Ascending aorta (tissue), 2 donors: ENCODE results near the gene NAV2. TPM values are rescaled to one million over a fixed set of nuclear protein-coding genes. Genes with fewer than 3 reads are reported as not detected.

Experiments
- DNase-seq, 2 donors: peaks; one replicate each; pipeline ENCODE4 v3.0.0-alpha.2; 2019; ENCODE audit warnings: low spot score in 2 of 2
- H3K27ac ChIP-seq, 2 donors: fragments of 200-600 bp; sonication (generic); one replicate each; pipeline ENCODE4 v1.5.1; 2016 to 2017; ENCODE audit warnings: mild to moderate bottlenecking in 1 of 2
- H3K27me3 ChIP-seq: fragments of 200-600 bp; sonication (generic); one replicate; pipeline ENCODE4 v1.5.1; 2017
- H3K36me3 ChIP-seq, 2 donors: fragments of 200-600 bp; sonication (generic); one replicate each; pipeline ENCODE4 v1.5.1; 2016
- H3K4me1 ChIP-seq, 2 donors: fragments of 200-600 bp; sonication (generic); one replicate each; pipeline ENCODE4 v1.5.1; 2016 to 2017; ENCODE audit warnings: mild to moderate bottlenecking in 1 of 2
- H3K4me3 ChIP-seq, 2 donors: fragments of 200-600 bp; sonication (generic); one replicate each; pipeline ENCODE4 v1.5.1; 2016 to 2017; ENCODE audit warnings: mild to moderate bottlenecking in 1 of 2
- H3K9me3 ChIP-seq, 2 donors: fragments of 200-600 bp; sonication (generic); one replicate each; pipeline ENCODE4 v1.5.1; 2016
- intact Hi-C: fragments of 100-400 bp; cut with DNase I; formaldehyde crosslinking; loops from one replicate; pipeline ENCODE4 v1.15.1; 2023
- total RNA-seq: library from RNA; depleted of rRNA; stranded (reverse); fragments of >200 nt; gene quantifications from one replicate; pipeline ENCODE4 v1.1.0, GENCODE V29; 2016
- TF ChIP-seq, protein P1 (sequence below), 3 experiments: fragments of 200-600 bp in 2 of 3; fragments of 450-650 bp in 1 of 3; sonication (generic) in 2 of 3; IDR thresholded peaks; one replicate each; pipeline ENCODE4 v1.5.1; 2016 to 2019; ENCODE audit warnings: antibody characterized with exemption in 3 of 3, mild to moderate bottlenecking in 1 of 3, moderate library complexity in 1 of 3

NAV2 gene
- total RNA-seq, 1 donor from 2014 or later: 62.6 TPM

DNA sequence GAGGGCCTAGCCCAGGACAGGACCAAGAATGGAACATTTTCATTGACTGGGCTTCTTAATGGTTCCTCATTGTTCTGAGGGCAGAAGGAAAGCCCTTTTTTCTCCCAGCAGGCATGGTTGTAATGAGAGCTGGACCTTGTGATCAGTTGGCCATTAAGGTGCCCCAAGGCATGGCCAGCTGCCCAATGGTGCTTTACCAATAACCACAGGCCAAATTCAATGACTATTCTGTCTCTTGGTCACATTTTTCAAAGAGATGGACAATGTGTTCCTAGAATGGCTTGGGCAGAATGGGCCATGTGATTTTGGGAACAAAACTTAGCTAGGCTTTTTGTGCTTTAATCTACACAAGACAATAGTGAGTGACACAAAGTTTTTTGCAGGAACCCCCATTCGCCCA lies 7.3 kb downstream of the NAV2 start:
- intact Hi-C loops: no loop called here
- Histone ChIP-seq H3K4me1 (peaks cover 14 to 58% of the 10 kb centered on the region in 2 donors), H3K9me3 (no peaks in the 10 kb centered on the region), H3K27ac (peak overlapping the region; percentile 97 to 98), H3K27me3 (no peaks in the 10 kb centered on the region), H3K36me3 (peaks cover 0 to 9% of the 10 kb centered on the region in 2 donors), H3K4me3 (peak overlapping the region in 1 of 2 donors; percentile 14)
- no peak for DNase-seq
- TF ChIP-seq, protein P1, sequence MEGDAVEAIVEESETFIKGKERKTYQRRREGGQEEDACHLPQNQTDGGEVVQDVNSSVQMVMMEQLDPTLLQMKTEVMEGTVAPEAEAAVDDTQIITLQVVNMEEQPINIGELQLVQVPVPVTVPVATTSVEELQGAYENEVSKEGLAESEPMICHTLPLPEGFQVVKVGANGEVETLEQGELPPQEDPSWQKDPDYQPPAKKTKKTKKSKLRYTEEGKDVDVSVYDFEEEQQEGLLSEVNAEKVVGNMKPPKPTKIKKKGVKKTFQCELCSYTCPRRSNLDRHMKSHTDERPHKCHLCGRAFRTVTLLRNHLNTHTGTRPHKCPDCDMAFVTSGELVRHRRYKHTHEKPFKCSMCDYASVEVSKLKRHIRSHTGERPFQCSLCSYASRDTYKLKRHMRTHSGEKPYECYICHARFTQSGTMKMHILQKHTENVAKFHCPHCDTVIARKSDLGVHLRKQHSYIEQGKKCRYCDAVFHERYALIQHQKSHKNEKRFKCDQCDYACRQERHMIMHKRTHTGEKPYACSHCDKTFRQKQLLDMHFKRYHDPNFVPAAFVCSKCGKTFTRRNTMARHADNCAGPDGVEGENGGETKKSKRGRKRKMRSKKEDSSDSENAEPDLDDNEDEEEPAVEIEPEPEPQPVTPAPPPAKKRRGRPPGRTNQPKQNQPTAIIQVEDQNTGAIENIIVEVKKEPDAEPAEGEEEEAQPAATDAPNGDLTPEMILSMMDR (IDR thresholded peaks at IDR 0.05): no peak

DNA sequence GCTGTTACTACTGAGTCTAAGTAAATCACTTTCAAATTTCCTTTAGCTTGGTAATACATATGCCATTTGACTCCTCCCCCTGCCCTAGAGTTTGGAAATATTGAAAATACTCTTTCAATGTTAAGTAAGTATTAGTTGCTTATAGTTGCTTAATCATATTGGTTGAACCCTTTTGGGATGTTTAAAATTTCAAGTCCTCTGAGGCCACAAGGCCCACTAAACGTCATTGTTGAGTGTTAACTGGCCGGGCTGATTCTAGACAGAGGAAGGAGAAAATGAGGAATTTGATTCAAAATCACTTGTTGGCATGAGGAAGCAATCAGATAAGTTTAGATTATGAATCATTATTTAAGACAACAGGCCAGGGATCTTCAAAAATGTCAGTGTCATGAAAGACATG lies 8.5 kb downstream of the NAV2 start:
- TF ChIP-seq, protein P1 (IDR thresholded peaks at IDR 0.05): no peak
- Histone ChIP-seq H3K27ac (peak overlapping the region; percentile 97 to 98), H3K27me3 (no peaks in the 10 kb centered on the region), H3K36me3 (peaks cover 0 to 9% of the 10 kb centered on the region in 2 donors), H3K4me3 (no peak overlapping the region), H3K9me3 (no peaks in the 10 kb centered on the region), H3K4me1 (peaks cover 14 to 62% of the 10 kb centered on the region in 2 donors)
- intact Hi-C loops: no loop called here
- no peak for DNase-seq

DNA sequence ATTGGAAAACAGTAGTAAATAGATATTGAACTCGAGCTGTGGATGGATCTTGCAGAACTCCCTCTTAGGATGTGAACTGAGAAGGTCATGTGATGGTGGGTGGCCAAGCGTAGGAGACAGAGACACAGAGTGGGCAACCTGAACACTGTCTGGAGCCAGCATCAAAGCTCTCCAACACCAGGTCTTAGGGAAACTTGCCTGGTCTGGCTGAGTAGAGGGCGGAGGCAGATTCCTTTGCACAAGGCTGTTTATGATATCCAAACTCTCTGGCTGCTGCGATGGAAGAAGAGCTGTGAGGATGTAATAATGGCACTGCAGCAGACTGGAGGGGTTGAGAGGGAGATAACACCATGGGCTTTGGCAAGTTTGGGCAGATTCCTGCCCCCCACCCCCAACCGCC lies 10.1 kb downstream of the NAV2 start:
- no peaks in the 10 kb centered on the region for H3K9me3 ChIP-seq
- H3K27ac ChIP-seq: peak overlapping the region; percentile 97 to 98
- peaks cover 0 to 12% of the 10 kb centered on the region in 2 donors for H3K36me3 ChIP-seq
- intact Hi-C loops: no loop called here
- H3K27me3 ChIP-seq: no peaks in the 10 kb centered on the region
- H3K4me3 ChIP-seq: peak overlapping the region in 1 of 2 donors; percentile 22
- DNase-seq: no peak
- H3K4me1 ChIP-seq: peaks cover 27 to 70% of the 10 kb centered on the region in 2 donors
- TF ChIP-seq, protein P1 (IDR thresholded peaks at IDR 0.05): no peak

DNA sequence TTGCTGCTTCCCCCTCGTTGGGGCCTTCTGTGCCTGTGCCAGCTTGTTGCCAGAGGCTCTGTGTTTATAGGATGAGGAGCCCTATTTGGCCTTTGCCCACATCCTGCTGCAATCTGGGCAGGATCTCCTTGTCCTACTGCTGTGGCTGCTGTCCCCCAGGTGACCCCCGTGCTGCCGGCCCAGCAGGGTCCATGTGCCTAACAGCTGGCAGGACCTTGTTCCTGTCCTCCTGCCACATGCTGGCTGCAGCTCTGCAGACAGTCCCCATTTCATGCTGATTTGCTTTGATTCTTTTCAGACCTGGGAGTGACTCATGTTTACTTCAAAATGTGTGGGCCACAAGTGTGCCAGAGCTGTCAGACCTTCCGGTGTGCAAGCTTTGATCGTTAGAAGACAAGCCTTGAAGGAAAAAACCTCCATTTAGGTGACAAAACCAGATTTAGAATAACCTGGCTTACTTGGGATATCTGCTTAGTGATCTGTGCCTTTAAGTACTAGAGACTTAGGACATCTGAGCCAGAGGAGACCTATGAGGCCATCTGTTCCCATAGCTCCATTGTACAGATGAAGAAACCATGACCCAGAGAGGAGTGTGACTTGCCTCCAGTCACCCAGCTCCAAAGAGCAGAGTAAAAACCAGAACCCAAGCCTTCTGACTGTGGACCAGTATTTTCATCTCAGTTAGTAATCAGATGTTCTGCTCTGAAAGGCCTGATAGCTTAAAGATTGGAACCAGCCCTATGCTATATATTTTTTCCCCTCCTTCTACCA lies 11.1 kb downstream of the NAV2 start:
- intact Hi-C loops: no loop called here
- peaks cover 34 to 78% of the 10 kb centered on the region in 2 donors for H3K4me1 ChIP-seq
- H3K4me3 ChIP-seq: peak overlapping the region in 1 of 2 donors; percentile 17
- no peaks in the 10 kb centered on the region for H3K9me3 ChIP-seq
- H3K27ac ChIP-seq: peak overlapping the region; percentile 97 to 98
- no peaks in the 10 kb centered on the region for H3K27me3 ChIP-seq
- TF ChIP-seq, protein P1 (IDR thresholded peaks at IDR 0.05): no peak
- DNase-seq: peak; percentile 73 to 88
- H3K36me3 ChIP-seq: peaks cover 0 to 23% of the 10 kb centered on the region in 2 donors

DNA sequence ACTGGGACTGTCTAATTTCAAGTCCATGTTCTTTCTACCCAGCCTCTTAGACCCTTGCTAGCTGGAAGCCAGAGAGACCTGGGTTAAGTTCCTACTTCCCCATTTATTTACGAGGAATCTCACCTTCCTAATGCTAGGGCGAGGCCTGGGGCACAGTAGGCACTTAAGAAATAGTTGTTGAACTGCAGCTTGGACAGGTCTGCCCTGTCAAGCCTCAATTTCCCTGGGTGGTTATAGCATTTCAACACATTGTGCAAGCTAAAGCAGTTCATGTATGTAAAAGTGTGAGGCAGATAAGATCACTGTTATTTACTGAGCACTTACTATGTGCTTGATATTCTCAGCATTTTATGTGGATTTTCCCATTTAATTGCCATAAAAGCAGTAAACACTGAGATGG lies 12.1 kb downstream of the NAV2 start:
- Histone ChIP-seq H3K27me3 (no peaks in the 10 kb centered on the region), H3K27ac (peak overlapping the region; percentile 97 to 98), H3K4me3 (no peak overlapping the region), H3K4me1 (peaks cover 40 to 86% of the 10 kb centered on the region in 2 donors), H3K36me3 (peaks cover 0 to 26% of the 10 kb centered on the region in 2 donors), H3K9me3 (no peaks in the 10 kb centered on the region)
- TF ChIP-seq, protein P1 (IDR thresholded peaks at IDR 0.05): no peak
- intact Hi-C loops: loop anchor here (1.0 to 5.0 kb wide), 4 partner anchors 9 to 147 kb away; no protein-coding TSS in a partner anchor
- no peak for DNase-seq
